HG03432 (cell line): ENCODE results near the gene TTC28.

Experiments
- ATAC-seq: cut with Tn5 transposase; IDR thresholded peaks from one replicate; pipeline ENCODE4 v1.9.1; 2021; ENCODE audit warnings: mild to moderate bottlenecking, moderate library complexity; ENCODE audit not compliant: unreplicated experiment

Gene TTC28

GRCh38 chr22:28449041-28449440 is 230.6 kb downstream of the TTC28 start:
- ATAC-seq, result no peak

GRCh38 chr22:28448625-28449024 is 231.0 kb downstream of the TTC28 start:
- no peak for ATAC-seq

- no peak for ATAC-seq
Observed at GRCh38 chr22:28444659-28445058, 235.0 kb downstream of the TTC28 start.

- ATAC-seq, result no peak
Observed at GRCh38 chr22:28443526-28443876, 236.1 kb downstream of the TTC28 start.

GRCh38 chr22:28442711-28443525 is 236.7 kb downstream of the TTC28 start:
- no peak for ATAC-seq

- ATAC-seq, result peak; percentile 46
Observed at GRCh38 chr22:28442264-28442710, 237.4 kb downstream of the TTC28 start.

GRCh38 chr22:28441720-28442263 is 237.8 kb downstream of the TTC28 start:
- no peak for ATAC-seq

GRCh38 chr22:28440592-28441390 is 238.8 kb downstream of the TTC28 start:
- no peak for ATAC-seq

GRCh38 chr22:28438183-28438768 is 241.4 kb downstream of the TTC28 start:
- no peak for ATAC-seq

- no peak for ATAC-seq
Observed at GRCh38 chr22:28435982-28436381, 243.7 kb downstream of the TTC28 start.

GRCh38 chr22:28435140-28435768 is 244.4 kb downstream of the TTC28 start:
- ATAC-seq, result no peak

- no peak for ATAC-seq
Observed at GRCh38 chr22:28430466-28431025, 249.1 kb downstream of the TTC28 start.

- ATAC-seq, result no peak
Observed at GRCh38 chr22:28429711-28430110, 249.9 kb downstream of the TTC28 start.

- no peak for ATAC-seq
Observed at GRCh38 chr22:28428271-28428670, 251.4 kb downstream of the TTC28 start.

- ATAC-seq, result no peak
Observed at GRCh38 chr22:28426346-28427132, 253.1 kb downstream of the TTC28 start.

GRCh38 chr22:28425211-28425610 is 254.4 kb downstream of the TTC28 start:
- no peak for ATAC-seq

- ATAC-seq, result no peak
Observed at GRCh38 chr22:28424427-28425080, 255.1 kb downstream of the TTC28 start.

- ATAC-seq, result no peak
Observed at GRCh38 chr22:28419919-28420318, 259.7 kb downstream of the TTC28 start.

- no peak for ATAC-seq
Observed at GRCh38 chr22:28418008-28418407, 261.6 kb downstream of the TTC28 start.
